ENCODE results near the gene MFSD12.

The MFSD12 gene

DNA sequence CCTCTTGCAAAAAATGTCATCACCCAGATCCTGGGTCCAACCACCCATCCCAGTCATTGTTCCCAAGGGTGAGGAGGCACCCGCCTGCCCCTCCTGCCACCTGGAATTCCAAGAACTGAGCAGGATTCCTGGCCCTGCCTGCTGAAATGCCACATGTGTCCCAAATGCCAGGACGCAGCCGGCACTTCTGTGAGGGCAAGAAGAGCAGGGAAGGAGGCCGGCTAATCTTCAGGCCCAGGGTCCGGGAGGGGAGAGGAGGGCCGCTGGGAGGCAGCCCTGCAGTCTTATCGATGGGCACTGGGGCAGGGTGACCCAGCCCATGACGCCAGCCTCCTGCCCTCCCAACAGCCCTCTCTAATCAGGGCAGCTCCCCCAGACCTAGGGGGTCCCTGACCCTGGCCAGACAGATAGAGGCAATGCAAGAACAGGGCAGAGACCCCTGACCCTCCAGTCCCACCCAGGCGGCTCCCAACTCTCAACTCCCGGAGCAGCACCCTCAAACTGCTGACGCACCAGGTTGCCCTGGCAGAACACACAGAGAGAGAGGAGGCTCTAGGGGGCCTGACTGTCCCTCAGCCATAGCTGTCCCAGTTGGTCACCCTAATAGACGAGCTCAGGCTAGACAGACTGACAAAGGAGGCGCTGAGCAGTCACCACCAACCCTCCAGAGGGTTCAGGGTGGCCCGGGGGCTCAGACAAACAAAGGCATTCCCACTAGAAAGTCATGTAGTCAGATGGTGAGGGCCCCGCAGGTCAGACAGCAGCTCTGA is 1.5 kb downstream of the MFSD12 start:
- DNase-seq, result no peak

DNA sequence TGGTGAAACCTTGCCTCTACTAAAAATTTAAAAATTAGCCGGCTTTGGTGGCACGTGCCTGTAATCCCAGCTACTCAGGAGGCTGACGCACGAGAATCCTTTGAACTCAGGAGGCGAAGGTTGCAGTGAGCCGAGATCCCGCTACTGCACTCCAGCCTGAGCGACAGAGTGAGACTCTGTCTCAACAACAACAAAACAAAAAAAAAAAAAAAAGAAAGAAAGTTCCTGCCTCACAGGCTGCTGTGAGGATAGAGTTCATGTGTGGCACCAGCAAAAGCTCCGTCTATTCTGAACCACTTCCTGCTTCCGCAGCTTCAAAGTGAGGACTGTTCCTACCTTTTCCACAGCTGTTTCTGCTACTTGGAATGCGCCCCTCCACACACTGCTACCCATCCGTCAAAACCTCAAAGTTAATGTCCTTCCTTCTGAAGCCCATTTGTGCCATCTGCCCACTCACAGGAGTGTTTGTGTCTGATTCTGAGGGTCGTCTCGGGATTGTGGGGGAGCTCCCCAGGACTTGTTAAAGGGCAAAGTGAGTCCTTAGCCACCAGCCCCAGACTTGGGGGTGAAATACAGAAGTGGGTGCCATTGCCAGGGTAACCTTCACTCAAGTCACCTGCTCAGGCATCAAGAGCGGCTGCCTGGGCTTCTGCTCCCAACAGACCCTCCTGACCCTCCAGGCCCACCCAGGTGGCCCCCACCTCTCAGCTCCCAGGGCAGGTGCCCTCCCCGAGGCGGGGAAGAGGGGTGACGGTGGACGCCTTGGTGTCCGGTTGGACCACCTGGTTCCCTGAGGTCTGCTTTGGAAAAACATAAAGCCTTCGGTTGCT is 2.9 kb downstream of the MFSD12 start:
- peak; percentile 62 for DNase-seq

DNA sequence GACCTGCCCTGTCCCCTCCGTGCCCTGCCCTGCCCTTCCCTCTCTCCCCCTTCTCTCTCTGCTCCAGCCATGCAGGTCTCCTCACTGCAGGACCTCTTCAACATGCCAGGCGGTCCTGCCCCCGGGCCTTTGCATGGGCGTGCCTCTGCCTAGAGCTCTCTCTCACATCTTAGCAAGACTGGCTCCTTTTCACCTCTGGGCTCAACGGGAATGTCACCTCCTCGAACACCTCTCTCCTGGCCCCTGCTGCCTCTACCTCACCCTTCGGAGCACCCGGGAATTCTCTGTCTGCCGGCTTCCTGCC is 5.6 kb downstream of the MFSD12 start:
- no peak for DNase-seq

DNA sequence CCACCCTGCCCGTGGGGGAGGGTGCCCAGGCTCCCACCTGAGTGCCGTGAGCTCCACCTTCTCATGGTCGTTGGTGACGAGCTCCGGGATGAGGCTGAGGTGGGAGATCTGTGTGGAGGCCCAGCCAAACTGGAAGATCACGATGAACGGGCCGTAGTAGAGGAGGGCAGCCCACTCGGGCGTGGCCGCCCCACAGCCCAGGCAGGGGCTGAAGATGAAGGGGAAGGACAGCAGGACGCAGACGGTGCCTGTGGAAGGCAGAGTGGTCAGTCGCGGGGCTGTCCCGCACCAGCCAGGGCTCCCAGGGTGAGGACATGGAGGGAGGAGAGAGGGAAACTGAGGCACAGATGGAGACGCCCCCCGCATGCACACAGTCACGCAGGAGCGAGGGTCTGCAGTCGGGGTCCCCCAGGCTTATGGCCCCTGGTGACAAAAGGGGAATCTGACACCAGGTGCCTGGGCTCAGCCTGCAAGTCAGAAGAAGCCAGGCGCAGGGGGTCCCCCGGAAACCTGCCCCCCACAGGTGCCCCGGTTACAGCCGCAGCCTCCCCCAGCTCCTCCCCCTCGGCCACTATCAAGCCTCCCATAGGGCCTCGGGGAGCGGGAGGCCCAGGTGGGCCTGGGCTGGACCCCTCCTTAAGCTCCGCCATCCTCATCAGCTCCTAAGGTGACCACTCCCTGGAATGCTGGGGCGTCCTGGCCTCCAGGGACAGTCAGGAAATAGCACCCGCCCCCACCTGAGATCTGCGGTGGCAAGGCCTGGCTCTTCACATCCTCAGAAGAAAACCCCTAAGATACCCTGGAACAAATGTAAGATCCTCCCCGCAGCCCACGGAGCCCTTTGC is 6.2 kb downstream of the MFSD12 start:
- DNase-seq, result no peak

DNA sequence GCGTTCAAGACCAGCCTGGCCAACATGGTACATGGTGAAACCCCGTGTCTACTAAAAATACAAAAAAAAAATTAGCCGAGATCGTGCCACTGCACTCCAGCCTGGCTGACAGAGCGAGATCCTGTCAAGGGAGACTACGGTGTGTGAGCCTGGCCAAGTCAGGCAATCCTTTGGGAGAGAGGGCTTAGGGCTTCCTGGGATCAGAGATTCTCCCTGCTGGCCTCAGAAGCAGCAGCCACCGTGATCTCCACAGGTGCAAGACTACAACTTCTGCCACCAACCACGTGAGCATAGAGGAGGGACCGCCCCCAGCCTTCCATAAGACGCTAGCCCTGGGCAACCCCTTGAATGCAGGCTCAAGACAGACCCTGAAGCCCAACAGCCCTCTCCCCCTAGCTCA is 7.6 kb downstream of the MFSD12 start:
- no peak for DNase-seq

DNA sequence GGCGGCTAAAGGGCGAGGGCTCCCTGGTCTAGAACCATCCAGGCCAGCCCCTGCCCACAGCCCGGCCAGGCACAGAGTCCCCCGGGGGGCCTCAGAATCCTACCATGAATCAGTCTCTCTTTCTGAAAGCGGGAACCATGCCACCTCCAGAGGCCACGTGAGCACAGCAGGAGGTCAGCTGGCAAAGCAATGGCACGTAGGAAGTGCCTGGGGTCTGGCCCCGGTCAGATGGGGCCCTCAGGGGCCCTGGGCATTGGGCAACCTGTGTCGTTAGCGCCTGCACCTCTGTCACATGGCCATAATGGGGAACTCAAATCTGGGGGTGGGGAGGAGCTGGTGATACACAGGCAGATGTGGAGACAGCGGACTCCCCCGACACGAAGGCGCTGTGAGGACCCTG is 8.8 kb downstream of the MFSD12 start:
- no peak for DNase-seq

DNA sequence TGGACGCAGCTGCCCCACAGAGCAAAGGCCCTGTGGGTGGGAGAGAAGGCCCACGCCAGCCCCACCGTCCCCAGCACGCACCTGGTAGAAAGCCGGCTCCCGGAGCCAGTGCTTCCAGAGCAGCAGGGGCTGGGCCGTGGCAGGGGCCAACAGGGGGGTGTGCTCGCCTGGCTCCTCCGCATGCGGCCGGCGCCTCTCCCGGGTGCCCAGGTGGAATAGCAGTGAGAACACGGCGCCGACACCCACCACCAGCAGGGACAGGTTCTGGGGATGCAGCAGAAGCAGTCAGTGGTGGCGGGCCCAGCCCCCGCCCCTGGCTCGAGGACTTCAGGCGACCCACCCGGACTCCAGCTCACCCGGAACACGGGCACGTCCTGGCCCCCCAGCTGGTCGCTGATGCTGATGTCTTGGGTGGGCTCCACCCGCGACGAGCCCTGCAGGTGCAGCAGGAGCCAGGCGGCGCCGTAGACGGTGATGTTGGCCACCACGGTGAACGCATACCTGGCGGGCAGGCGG is 9.6 kb downstream of the MFSD12 start:
- DNase-seq, result no peak

DNA sequence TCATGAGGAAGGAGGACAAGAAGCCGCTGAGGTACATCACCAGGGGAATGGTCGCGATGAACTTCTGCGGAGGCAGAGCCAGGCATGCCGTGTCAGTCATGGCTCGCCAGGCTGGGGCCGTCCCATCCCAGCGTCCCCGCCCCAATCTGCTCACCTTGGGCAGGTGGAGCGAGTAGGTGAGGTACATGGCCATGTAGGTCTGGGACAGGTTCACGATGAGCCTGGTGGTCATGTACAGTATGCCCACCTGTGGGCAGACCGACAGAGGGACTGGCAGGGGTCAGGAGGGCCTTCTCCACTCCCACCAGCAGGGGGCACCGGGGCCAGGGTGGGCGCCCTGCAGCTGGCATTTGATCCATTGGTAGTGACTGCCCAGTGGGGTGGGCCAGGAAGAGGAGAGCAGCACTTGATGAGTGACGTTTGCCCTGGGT is 10.1 kb downstream of the MFSD12 start:
- DNase-seq, result peak; percentile 49

DNA sequence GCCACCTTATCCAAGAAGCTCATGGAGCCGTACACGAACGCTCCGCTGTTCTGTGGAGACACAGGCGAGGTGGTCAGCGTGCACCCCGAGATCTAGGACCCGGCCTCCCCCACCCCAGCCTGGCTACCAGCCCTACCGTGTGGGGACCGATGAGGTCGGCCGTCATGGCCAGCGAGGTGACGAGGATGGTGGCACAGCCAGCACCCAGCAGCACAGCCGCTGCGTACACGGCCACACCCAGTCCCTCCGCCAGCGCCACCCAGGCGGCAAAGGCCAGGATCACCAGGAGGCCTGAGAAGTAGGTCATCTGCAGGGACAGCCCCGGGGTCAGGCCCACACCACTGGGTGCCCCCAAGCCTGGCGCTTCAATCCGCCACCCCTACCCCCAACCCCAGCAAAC is 11.3 kb downstream of the MFSD12 start:
- no peak for DNase-seq

DNA sequence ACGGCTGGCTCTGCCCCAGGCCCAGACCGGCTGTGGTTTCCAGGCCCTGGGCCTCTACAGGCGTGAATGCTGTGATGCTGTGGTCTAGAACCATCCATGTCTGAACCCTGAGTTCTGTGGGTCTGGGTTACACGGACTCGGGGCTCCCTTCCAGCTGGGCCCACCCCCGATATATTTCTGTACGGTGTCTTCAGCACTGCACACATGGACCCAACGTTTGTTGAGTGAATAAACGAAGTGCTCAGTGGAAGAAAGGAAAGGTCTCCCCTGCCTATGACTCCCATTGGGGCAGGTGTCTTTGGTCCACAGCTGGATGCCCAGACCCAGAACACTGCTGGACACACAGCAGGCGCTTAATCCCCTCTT is 11.7 kb downstream of the MFSD12 start:
- no peak for DNase-seq

DNA sequence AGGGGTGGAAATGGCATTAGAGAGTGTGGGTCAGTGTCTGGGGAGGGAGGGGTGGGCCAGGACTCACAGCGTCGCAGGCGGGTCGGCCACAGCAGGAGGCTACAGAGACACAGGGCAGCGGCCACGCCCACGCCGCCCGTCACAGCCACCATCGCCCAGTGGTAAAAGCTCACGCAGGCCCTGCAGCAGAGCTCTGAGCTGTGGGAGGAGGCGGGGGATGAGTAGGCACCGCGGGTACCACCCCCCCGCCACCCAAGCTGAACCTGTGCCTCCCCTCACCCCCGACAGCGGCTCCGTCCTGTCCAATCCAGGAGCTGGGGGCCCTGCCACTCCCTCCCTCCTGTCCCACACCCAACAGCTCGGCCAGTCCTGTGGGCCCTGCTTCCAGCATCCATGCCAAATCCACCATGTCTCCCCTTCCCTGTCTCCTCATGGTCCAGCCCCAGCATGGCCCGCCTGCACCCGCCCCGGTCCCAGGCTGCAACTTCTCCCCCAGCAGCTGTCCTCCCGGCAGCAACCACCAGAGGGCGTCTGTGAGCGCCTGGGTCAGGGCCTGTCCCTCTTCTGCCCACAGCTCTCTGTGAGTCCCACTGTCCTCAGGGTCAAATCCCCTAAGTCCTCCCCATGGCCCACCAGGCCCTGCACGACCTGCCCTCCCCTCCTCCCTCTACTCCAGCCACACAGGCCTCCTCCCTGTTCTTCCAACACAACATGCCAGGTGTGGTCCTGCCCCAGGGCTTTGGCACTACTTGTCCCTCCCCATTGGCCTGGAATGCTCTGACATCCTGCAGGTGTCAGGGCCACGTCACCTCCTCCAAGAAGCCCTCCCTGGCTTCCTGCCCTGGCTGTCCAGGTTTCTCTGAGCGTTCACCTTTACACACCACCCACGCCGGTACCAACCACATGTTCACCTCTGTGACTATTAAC is 12.4 kb downstream of the MFSD12 start:
- peak; percentile 81 for DNase-seq

DNA sequence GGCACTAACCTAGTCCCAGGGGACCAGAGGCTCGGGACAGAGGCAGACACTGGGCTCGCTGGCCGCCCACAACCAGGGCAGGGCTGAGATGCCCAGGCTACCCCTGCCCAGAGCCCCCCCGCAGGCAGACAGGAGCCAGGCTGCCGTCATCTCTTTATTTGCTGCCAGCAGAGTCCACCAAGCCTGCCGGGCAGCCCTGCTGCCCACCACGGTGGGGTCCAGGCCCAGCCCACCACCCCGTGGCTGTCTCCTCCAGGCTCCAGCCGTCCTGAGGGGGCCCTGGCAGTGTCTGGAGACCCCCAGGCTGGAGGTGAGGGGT is 13.4 kb downstream of the MFSD12 start:
- no peak for DNase-seq

DNA sequence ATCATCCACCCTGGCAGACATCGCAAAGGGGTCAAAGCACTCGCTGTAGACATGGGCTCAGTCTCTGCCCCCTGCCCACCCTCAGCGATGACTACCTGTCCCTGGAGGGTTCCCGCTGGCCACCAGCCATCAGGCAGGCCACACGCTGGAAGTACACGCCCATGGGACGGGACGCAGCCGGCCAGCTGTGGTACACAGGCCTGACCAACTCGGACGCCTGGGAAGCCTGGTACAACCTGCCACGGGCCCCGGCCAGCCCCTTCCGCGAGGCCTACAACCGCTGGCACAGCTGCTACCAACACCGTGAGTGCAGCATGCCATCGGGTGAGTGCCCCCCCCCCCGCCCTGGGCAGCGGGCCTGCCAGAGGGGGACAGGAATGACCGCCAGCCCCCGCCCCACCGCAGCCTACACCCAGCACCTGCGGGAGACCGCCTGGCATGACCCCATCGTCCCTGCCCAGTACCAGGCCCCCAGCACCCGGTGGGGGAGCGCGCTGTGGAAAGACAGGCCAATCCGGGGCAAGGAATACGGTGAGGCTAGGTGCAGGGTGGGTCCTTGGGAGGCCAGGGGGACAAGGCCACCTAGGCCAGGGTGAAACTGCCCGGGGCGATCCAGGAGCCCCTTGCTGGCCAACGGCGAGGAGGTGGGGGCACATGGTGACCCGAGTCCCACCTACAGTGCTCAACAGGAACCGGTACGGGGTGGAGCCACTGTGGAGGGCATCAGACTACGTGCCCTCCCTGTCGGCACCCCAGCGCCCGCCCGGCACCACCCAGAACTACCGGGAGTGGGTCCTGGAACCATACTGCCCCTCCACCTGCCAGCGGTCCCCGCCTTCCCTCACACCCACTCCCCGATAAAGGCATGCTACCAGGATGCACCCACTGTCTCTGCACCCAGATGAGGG is 14.0 kb downstream of the MFSD12 start:
- DNase-seq, result no peak

DNA sequence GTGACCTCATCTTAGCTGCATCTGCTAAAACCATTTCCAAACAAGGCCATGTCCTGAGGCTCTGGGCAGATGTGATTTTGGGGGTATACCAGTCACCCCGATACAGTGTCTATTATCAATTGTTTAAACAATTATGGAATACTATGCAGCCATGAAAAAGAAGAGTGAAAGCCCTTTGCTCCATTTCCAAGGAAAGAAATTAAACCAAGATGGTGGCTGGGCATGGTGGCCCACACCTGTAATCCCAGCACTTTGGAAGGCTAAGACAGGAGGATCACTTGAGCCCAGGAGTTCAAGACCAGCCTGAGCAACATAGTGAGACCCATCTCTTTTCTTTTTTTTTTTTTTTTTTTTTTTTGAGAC is 17.6 kb downstream of the MFSD12 start:
- DNase-seq, result no peak

DNA sequence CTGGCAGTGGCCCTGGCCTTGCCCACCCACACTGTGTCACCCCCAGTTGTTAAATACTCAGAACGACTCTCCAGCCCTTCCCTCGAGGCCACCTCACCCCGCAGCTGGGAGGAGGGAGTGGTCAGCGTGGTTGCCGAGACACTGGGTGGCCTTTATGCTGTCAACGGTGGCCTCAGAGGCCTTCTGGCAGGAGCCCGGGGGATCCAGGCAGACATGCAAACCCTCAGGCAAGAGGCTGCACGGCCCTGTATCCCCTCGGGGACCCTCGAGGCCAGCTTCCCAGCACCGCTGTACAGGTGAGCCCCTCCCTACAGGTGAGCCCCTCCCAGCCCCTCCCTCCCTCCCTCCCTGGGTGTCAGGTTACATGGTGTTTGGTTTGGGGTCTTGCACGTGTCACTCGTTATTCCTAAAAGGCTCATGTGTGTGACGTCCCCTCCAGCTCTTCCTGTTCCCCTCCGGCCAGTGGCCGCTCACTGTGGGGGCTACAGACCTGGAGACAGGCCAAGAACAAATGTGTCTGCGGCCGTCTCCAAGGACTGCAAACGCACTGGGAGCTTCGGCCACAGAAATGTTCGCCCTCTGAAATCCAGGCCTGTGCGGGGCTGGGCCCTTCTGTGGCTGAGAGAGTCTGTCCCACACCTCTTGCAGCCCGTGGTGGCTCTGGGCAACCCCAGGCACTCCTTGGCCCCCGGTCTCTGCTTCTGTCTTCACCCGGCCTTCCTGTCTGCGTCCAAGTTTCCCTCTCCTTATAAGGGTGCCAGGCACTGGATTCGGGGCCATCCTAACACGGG is 18.2 kb downstream of the MFSD12 start, which contains the start of gene TEKTIP1:
Gene TEKTIP1, plus strand, starts transcription at position 210 of the 791 bp plus-strand sequence. Its CDS starts 4 bp downstream, at position 214.
- DNase-seq, result no peak

DNA sequence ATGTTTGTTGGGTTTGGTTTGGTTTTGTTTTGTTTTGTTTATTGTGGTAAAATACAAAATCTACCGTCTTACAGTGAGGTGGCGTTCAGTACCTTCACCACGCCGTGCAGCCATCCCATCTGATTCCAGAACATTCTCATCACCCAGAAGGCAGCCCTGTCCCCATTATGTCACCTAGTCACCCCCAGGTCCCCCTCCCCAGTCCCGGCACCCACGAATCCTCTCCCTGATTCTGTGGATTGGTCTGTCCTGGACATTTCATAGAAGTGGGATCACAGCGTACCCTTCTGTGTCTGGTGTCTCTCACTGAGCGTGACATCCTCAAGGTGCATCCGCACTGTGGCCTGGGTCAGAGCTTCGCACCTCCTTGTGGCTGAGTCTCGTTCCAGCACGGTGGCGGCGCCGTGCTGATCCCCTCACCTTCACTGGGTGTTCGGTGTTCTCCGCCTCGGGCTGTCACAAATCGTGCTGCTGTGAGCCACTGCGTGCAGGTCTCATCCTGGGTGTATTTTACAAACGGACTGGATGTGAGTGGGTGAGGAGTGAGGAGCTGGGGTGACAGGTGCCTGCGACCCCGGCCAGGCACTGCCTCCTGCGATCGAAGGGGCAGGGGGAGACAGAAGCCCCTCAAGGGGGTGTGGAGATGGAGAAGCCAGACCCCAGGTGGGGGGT is 19.0 kb downstream of the MFSD12 start:
- DNase-seq, result no peak

DNA sequence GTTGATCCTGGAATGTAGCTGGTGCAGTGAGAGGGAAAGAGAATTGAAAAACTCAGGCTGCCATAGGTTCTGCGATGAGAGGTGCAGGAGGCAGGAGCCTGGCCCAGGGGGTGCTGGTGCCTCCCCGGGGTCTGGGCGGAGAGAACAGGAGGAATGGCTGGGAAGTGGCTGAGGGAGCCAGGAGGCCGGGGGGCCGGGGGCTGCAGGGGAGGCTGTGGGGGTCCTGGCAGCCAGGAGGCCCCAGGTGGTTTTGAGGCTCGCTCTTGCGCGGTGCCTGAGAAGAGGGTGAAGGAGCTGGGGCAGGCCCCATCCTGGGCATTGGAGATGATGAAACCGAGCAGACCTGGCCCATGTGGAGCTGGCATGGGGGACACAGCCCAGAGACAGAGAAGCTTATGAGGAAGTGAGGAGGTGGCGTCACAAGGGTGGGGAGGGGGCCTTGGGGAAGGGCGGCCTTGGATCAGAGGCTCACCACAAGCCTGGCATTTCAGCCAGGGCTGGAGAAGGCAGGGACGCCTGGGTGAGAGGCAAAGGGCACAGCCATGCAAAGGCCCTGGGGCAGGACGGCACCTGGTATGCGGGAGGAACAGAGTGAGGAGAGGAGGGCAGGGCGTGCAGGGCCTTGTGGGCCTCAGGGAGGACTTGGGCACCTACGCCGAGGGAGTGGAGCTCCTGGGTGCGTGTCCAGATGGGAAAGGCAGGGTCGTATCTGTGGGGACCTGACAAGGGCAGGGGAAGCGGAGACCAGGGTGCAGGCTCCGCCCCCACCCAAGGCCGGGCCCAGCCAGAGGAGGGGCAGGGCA is 19.7 kb downstream of the MFSD12 start:
- no peak for DNase-seq

DNA sequence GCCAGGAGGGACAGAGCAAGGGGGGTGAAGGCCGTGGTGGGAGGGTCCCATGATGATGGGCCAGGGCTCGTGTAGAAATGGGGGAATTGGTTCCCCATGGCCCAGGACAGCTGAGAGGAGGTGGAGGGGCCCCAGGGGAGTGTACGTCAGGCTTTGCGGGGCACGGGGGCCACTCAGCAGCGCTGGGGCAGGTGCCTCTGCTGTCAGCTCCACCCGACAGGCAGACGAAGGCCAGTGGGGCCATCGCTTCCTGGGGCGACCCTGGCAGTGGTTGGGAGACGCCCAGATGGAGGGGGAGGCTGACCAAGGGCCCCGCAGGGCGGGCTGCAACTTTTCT is 20.3 kb downstream of the MFSD12 start:
- DNase-seq, result no peak

All from CD4-positive, alpha-beta T cell treated with Interleukin-6 for 4 hours (primary cell).